HG03060 (cell line): Measurements from ENCODE around the gene CHRNB1.
"Not testable (repeated sequence)": the region's sequence is repeated elsewhere in the genome, so short reads cannot be mapped to it uniquely, and the experiment has no call there.

ENCODE experiments used
- ATAC-seq: cut with Tn5 transposase; IDR thresholded peaks from one replicate; pipeline ENCODE4 v1.9.1; 2021; ENCODE audit warnings: low read depth, moderate number of reproducible peaks; ENCODE audit not compliant: unreplicated experiment

The CHRNB1 gene

GRCh38 chr17:7481842-7482741 lies 37.2 kb downstream of the CHRNB1 start:
- ATAC-seq = not testable (repeated sequence)

GRCh38 chr17:7482742-7483088 lies 37.9 kb downstream of the CHRNB1 start:
- ATAC-seq = not testable (repeated sequence)

- peak; percentile 20 for ATAC-seq
Observed at GRCh38 chr17:7483255-7484066, 38.6 kb downstream of the CHRNB1 start.

- ATAC-seq = peak; percentile 40
Observed at GRCh38 chr17:7484067-7484918, 39.4 kb downstream of the CHRNB1 start, which contains the start of gene POLR2A. TSS of gene POLR2A (plus strand) at chr17:7484366.

- no peak for ATAC-seq
Observed at GRCh38 chr17:7484919-7485377, 40.1 kb downstream of the CHRNB1 start.

- no peak for ATAC-seq
Observed at GRCh38 chr17:7486181-7486580, 41.3 kb downstream of the CHRNB1 start.

DNA sequence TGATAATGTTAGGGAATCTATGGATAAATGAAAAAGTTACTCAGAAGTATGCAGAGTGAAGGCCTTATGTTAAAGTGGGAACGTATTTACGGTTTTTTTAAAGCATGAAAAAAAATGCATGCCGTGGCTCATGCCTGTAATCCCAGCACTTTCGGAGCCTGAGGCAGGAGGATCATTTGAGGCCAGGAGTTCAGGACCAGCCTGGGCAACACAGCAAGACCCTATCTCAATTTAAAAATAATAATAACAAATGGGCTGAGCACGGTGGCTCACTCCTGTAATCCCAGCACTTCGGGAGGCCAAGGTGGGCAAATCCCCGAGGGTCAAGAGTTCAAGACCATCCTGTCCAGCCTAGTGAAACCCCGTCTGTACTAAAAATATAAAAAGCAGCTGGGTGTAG lies 45.3 kb downstream of the CHRNB1 start:
- ATAC-seq = no peak

- no peak for ATAC-seq
Observed at GRCh38 chr17:7491583-7491982, 46.7 kb downstream of the CHRNB1 start.

- no peak for ATAC-seq
Observed at GRCh38 chr17:7493941-7494340, 49.1 kb downstream of the CHRNB1 start.

- ATAC-seq = no peak
Observed at GRCh38 chr17:7495906-7496434, 51.1 kb downstream of the CHRNB1 start.

GRCh38 chr17:7496470-7497183 lies 51.8 kb downstream of the CHRNB1 start:
- ATAC-seq = no peak

DNA sequence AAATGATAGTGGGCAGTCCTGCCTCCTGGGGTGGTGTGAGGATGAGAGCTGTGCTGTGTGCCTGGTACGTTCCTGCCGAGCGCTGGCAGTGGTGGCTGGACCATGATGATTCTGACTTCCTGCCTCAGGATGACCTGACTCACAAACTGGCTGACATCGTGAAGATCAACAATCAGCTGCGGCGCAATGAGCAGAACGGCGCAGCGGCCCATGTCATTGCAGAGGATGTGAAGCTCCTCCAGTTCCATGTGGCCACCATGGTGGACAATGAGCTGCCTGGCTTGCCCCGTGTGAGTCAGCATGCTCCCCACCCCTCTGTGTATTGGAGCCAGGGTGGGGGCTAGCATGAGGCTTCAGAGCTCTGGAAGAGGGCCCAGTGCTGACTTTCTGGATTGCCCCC lies 52.4 kb downstream of the CHRNB1 start:
- no peak for ATAC-seq

DNA sequence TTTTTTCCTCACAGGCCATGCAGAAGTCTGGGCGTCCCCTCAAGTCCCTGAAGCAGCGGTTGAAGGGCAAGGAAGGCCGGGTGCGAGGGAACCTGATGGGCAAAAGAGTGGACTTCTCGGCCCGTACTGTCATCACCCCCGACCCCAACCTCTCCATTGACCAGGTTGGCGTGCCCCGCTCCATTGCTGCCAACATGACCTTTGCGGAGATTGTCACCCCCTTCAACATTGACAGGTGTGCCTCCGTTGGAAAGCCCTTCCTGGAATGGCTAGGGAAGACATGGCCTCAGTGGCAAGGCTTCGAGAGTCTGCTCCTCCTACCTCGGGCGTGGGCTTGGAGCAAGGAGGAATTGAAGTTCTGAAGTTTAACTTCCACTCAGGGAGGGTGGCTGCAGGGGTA lies 52.8 kb downstream of the CHRNB1 start:
- ATAC-seq = no peak

DNA sequence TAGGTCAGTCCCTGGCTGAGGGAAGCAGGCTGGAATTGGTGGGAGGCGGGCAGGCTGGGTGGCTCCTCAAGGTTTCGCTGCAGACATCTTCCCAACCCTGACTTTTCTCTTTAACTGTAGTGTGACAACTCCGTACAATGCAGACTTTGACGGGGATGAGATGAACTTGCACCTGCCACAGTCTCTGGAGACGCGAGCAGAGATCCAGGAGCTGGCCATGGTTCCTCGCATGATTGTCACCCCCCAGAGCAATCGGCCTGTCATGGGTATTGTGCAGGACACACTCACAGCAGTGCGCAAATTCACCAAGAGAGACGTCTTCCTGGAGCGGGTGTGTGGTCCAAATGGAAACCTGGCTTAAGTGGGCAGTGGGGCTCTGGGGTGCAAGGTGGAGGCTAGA lies 54.3 kb downstream of the CHRNB1 start:
- ATAC-seq = no peak

- ATAC-seq = no peak
Observed at GRCh38 chr17:7501729-7502128, 56.9 kb downstream of the CHRNB1 start.

- ATAC-seq = no peak
Observed at GRCh38 chr17:7502171-7502847, 57.4 kb downstream of the CHRNB1 start.

- ATAC-seq = no peak
Observed at GRCh38 chr17:7502987-7503386, 58.1 kb downstream of the CHRNB1 start.

DNA sequence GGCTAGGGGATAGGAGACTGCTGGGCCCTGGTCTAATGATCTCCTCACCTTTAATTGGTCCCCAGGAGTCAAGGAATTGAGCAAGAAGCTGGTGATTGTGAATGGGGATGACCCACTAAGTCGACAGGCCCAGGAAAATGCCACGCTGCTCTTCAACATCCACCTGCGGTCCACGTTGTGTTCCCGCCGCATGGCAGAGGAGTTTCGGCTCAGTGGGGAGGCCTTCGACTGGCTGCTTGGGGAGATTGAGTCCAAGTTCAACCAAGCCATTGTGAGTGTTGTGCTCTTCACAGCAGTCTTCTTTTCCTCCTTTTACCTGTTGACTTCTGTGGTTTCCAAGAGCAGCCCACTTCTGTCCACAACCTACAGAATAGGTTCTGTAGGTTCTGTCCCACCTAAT lies 58.7 kb downstream of the CHRNB1 start:
- ATAC-seq = no peak
